Neuron (in vitro differentiated cells): ENCODE results near the gene DRC7.
"Not testable (repeated sequence)": the region's sequence is repeated elsewhere in the genome, so short reads cannot be mapped to it uniquely, and the experiment has no call there.

ENCODE experiments used
- H2AFZ ChIP-seq: one replicate; pipeline ENCODE4 v1.6.1; 2013; ENCODE audit warnings: low read depth, mild to moderate bottlenecking, inconsistent platforms, low read length, moderate library complexity
- H3K27me3 ChIP-seq: one replicate; pipeline ENCODE4 v1.6.1; 2013; ENCODE audit warnings: low read length; ENCODE audit not compliant: insufficient read depth
- H3K36me3 ChIP-seq: one replicate; pipeline ENCODE4 v1.6.1; 2013; ENCODE audit warnings: low read length; ENCODE audit not compliant: insufficient read depth
- H3K4me1 ChIP-seq: one replicate; pipeline ENCODE4 v1.6.1; 2013; ENCODE audit warnings: low read length; ENCODE audit not compliant: insufficient read depth
- H3K4me3 ChIP-seq: 2 replicates; pipeline ENCODE4 v1.5.1; 2013; ENCODE audit warnings: mild to moderate bottlenecking, low read length, moderate library complexity
- H3K9me3 ChIP-seq: one replicate; pipeline ENCODE4 v1.6.1; 2013; ENCODE audit warnings: low read length

Gene DRC7

DNA sequence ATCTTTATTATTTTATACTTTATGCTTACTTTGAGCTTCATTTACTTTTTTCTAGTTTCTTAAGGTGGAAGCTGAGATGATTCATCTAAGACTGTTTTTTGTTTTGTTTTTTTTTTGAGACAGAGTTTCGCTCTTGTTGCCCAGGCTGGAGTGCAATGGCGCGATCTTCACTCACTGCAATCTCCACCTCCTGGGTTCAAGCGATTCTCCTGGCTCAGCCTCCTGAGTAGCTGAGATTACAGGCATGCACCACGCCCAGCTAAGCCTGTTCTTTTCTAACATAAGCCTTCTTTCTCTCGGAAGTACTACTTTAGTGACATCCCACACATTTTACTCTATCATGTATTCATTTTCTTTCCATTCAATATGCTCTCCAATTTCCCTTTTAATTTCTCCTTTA, 18.0 kb downstream of the DRC7 start:
- H3K4me3 ChIP-seq, H2AFZ ChIP-seq, H3K27me3 ChIP-seq, H3K36me3 ChIP-seq, H3K9me3 ChIP-seq: not testable (repeated sequence)
- peaks cover 11% of the 10 kb centered on the region for H3K4me1 ChIP-seq

GRCh38 chr16:57713596-57713995, 19.0 kb downstream of the DRC7 start:
- H3K36me3 ChIP-seq, result no peaks in the 10 kb centered on the region
- no peaks in the 10 kb centered on the region for H3K9me3 ChIP-seq
- H2AFZ ChIP-seq, result no peak overlapping the region
- no peak overlapping the region for H3K4me3 ChIP-seq
- peaks cover 7% of the 10 kb centered on the region for H3K27me3 ChIP-seq
- H3K4me1 ChIP-seq, result peaks cover 11% of the 10 kb centered on the region

DNA sequence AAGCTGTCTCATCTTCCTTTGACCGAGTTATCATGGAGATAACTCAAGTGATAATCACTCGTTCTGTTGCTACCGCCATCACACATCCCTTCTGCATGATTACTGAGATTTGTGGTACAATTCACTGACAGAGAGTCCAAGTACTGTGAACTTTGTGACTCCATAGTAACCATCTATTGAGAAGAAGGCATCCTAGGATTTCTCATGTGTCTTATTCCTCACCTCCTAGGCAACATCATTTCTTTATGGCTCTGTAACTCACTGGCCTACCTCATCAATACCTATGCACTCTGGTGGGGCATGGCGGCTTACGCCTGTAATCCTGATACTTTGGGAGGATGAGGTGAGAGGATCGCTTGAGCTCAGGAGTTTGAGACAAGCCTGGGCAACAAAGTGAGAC, 19.4 kb downstream of the DRC7 start:
- Histone ChIP-seq H3K36me3 (no peaks in the 10 kb centered on the region), H3K27me3 (peaks cover 7% of the 10 kb centered on the region)

DNA sequence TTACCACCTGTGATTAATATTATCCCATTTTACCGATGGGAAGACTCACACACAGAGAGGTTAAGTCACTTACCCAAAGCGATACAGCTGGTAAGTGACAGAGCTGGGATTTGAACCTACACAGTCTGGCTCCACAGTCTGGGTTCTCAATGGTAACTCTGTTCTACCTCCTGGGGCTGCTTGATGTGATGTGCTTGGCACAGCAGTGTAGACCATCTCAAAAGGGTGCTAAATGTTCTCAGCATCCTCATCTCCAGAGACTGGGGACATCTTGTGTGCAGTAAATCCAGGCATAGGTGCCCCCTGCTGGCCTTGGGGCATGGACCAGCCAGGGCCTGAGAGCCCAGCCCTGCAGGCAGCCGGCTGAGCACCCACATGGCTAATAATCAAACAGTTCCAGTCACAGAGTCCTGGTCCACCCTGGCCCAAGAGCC, 25.6 kb downstream of the DRC7 start:
- Histone ChIP-seq H3K9me3 (no peaks in the 10 kb centered on the region), H3K27me3 (peaks cover 2% of the 10 kb centered on the region), H2AFZ (no peak overlapping the region), H3K36me3 (no peaks in the 10 kb centered on the region), H3K4me3 (no peak overlapping the region), H3K4me1 (no peaks in the 10 kb centered on the region)

More for the DNA sequence above, 19.4 kb downstream of the DRC7 start:
- H2AFZ ChIP-seq, result no peak overlapping the region
- no peak overlapping the region for H3K4me3 ChIP-seq
- H3K9me3 ChIP-seq, result no peaks in the 10 kb centered on the region
- H3K4me1 ChIP-seq, result peaks cover 11% of the 10 kb centered on the region

- Histone ChIP-seq H3K4me1 (no peaks in the 10 kb centered on the region), H3K36me3 (no peaks in the 10 kb centered on the region), H2AFZ (no peak overlapping the region), H3K4me3 (no peak overlapping the region), H3K9me3 (no peaks in the 10 kb centered on the region), H3K27me3 (peaks cover 2% of the 10 kb centered on the region)
Observed at GRCh38 chr16:57721356-57722209, 27.0 kb downstream of the DRC7 start.

GRCh38 chr16:57722210-57722499, 27.5 kb downstream of the DRC7 start:
- no peaks in the 10 kb centered on the region for H3K9me3 ChIP-seq
- H2AFZ ChIP-seq, result no peak overlapping the region
- H3K27me3 ChIP-seq, result peaks cover 2% of the 10 kb centered on the region
- H3K4me1 ChIP-seq, result no peaks in the 10 kb centered on the region
- H3K4me3 ChIP-seq, result no peak overlapping the region
- no peaks in the 10 kb centered on the region for H3K36me3 ChIP-seq

DNA sequence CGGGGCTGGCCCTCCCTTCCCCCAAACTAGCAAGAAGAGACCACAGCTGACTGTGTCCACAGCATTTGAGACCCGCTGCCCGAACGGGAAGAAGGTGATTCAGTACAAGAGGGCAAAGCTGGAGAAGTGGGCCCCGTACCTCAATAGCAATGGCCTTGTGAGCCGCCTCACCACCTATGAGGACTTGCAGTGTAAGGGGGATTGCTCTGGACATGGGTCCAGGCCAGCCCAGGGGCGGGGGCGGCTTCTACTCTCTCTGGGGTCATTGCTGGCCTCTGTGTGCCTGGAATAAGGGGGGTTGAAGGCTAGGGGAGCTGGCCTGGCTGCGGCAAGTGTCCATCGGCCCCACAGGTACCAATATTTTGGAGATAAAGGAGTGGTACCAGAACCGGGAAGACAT, 28.0 kb downstream of the DRC7 start:
- no peaks in the 10 kb centered on the region for H3K36me3 ChIP-seq
- no peak overlapping the region for H2AFZ ChIP-seq
- peaks cover 2% of the 10 kb centered on the region for H3K27me3 ChIP-seq
- no peaks in the 10 kb centered on the region for H3K4me1 ChIP-seq
- H3K9me3 ChIP-seq, result no peaks in the 10 kb centered on the region
- no peak overlapping the region for H3K4me3 ChIP-seq

DNA sequence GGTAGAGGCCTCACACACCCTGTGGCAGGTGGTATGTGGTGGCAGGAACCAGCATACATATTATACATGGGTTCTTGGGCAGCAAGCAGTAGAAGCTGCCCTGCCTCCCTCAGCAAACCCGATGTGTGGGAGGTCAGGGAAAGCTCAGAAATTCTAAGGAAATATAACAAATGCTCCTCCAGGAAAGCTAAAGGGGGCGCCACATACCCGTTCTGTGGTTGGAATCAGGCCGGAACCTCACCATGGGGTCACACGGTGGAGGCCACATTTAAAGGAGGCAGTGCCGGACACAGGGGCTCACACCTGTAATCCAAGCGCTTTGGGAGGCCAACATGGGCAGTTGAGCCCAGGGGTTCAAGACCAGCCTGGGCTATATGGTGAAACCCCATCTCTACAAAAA, 28.6 kb downstream of the DRC7 start:
- Histone ChIP-seq H3K4me1 (no peaks in the 10 kb centered on the region), H2AFZ (no peak overlapping the region), H3K27me3 (peaks cover 2% of the 10 kb centered on the region), H3K9me3 (no peaks in the 10 kb centered on the region), H3K36me3 (no peaks in the 10 kb centered on the region), H3K4me3 (no peak overlapping the region)

- H3K36me3 ChIP-seq, result no peaks in the 10 kb centered on the region
- peaks cover 2% of the 10 kb centered on the region for H3K27me3 ChIP-seq
- H3K4me3 ChIP-seq, result no peak overlapping the region
- H3K9me3 ChIP-seq, result no peaks in the 10 kb centered on the region
- no peaks in the 10 kb centered on the region for H3K4me1 ChIP-seq
- H2AFZ ChIP-seq, result no peak overlapping the region
Observed at GRCh38 chr16:57724531-57724930, 29.9 kb downstream of the DRC7 start.

DNA sequence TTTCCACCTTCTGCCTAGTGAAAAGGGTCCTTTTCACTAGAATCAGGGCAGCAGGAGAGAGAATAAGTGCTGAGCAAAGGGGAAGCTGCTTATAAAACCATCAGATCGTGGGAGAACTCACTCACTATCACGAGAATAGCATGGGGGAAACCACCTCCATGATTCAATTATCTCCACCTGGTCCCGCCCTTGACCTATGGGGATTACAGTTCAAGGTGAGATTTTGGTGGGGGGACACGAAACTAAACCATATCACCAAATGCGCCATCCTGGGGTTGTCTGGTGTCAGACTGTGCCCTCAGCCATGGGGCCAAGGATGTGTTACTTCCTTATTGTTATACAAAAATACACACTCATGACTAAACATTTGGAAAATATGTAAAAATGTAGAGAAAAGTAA, 30.5 kb downstream of the DRC7 start:
- no peak overlapping the region for H3K4me3 ChIP-seq
- H3K4me1 ChIP-seq, result no peaks in the 10 kb centered on the region
- H2AFZ ChIP-seq, result no peak overlapping the region
- H3K36me3 ChIP-seq, result no peaks in the 10 kb centered on the region
- peaks cover 2% of the 10 kb centered on the region for H3K27me3 ChIP-seq
- no peaks in the 10 kb centered on the region for H3K9me3 ChIP-seq

GRCh38 chr16:57725554-57725953, 30.9 kb downstream of the DRC7 start:
- no peak overlapping the region for H3K4me3 ChIP-seq
- no peaks in the 10 kb centered on the region for H3K9me3 ChIP-seq
- peaks cover 2% of the 10 kb centered on the region for H3K27me3 ChIP-seq
- no peak overlapping the region for H2AFZ ChIP-seq
- H3K36me3 ChIP-seq, result no peaks in the 10 kb centered on the region
- no peaks in the 10 kb centered on the region for H3K4me1 ChIP-seq

GRCh38 chr16:57725976-57726375, 31.4 kb downstream of the DRC7 start:
- Histone ChIP-seq H3K9me3 (no peaks in the 10 kb centered on the region), H2AFZ (no peak overlapping the region), H3K36me3 (no peaks in the 10 kb centered on the region), H3K27me3 (peaks cover 2% of the 10 kb centered on the region), H3K4me1 (no peaks in the 10 kb centered on the region), H3K4me3 (no peak overlapping the region)

- Histone ChIP-seq H3K27me3 (peaks cover 2% of the 10 kb centered on the region), H3K36me3 (no peaks in the 10 kb centered on the region), H3K9me3 (no peaks in the 10 kb centered on the region), H3K4me3 (no peak overlapping the region), H3K4me1 (no peaks in the 10 kb centered on the region), H2AFZ (no peak overlapping the region)
Observed at GRCh38 chr16:57726433-57726947, 31.9 kb downstream of the DRC7 start.

DNA sequence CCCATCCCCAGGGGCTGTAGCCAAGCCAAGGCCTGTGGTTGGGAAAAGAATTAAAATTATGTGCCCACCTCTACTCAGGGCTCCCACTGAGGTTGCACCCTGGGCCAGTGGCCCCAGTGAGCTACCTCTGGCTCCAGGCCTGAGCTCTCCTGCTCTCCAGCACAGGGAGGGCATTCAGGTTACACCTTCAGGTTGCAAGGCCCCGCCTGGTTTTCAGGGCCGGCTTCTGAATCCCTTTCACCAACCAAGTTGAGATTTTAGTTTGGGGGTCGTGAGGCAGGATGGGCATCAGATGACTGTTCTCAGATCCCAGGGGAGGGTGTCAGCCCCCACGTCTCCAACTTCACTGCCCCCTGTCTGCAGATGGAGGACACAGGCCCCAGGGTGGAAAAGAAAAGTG, 33.0 kb downstream of the DRC7 start:
- Histone ChIP-seq H2AFZ (no peak overlapping the region), H3K9me3 (no peaks in the 10 kb centered on the region), H3K4me1 (no peaks in the 10 kb centered on the region), H3K4me3 (no peak overlapping the region), H3K36me3 (no peaks in the 10 kb centered on the region), H3K27me3 (no peaks in the 10 kb centered on the region)
